Fibroblast of pulmonary artery (primary cell): ENCODE results near the gene NTNG1.

Source experiments
- DNase-seq: peaks from one replicate; pipeline ENCODE4 v3.0.0-alpha.2; 2010; ENCODE audit warnings: low read depth
- H3K4me3 ChIP-seq: replicated peaks from 2 replicates; pipeline ENCODE4 v1.5.1; 2011; ENCODE audit warnings: low read depth, mild to moderate bottlenecking, control low read depth, low read length, moderate library complexity
- CTCF ChIP-seq: IDR thresholded peaks from 2 replicates; pipeline ENCODE4 v1.5.1; 2011; ENCODE audit warnings: mild to moderate bottlenecking, control low read depth, low read length, inconsistent platforms; ENCODE audit errors: missing control alignments

Gene NTNG1

DNA sequence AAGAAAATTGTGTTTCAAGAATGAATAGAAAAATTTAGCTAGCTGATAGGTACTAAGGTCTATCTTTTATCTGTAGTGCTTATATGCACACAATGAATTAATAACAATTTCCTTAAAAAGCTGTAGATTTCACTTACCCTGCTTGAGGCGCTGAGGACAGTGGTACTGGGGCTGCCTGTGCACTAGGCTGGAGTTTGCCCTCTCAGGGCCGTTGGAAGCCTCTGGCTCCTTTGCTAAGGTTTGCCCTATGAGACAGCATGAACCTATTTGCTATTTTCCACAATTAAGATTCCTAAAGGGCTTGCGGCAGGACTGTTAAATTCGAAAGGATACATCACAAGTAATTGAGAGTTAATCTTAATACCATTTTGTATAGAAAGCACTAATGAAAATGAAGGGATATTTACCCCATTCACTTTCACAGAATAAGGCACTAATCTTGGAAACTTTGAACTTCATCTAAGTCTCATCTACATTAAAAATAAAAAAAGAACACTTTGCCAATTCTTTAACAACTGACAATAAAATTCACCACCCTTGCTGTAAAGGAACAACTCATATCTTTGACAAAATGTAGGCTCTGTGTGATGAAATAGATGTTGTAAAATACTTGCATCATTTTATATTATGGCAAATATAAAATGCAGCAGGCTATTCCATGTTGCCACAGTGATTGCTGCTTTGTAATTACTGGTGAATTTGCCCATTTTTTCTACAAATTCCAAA, 293.0 kb downstream of the NTNG1 start:
- H3K4me3 ChIP-seq: no peak overlapping the region
- no peak for TF ChIP-seq CTCF
- DNase-seq: no peak

GRCh38 chr1:107434361-107434693, 293.5 kb downstream of the NTNG1 start:
- DNase-seq: no peak
- TF ChIP-seq CTCF: no peak
- no peak overlapping the region for H3K4me3 ChIP-seq

DNA sequence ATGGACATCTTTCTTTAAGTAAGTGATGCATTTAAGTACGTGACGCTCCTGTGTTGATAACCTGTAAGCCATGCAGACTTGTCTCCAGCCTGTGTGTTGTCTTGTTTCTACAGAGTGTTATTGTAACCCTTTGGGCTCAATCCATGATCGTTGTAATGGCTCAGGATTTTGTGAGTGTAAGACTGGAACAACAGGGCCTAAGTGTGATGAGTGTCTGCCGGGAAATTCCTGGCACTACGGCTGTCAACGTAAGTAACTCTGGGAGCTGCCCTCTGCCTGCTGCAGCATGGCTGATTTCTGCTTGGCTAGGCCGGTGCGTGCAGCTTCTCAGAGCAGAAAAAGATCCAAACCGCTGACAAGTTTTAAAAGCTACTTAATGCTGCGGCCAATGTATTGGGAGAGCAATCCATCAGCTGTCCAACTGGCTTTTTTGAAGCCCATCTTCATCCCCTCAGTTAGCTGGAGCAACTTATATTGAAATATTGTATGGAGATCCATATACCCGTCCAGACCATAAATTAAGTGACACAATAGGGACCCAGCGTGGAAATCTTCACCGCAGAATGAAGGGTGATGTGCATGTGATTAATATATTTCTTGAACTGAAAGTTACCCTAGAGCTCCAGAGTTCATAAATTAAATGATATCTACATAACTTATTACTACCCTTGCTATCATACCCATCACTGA, 295.9 kb downstream of the NTNG1 start:
- DNase-seq: no peak
- H3K4me3 ChIP-seq: no peak overlapping the region
- TF ChIP-seq CTCF: no peak

DNA sequence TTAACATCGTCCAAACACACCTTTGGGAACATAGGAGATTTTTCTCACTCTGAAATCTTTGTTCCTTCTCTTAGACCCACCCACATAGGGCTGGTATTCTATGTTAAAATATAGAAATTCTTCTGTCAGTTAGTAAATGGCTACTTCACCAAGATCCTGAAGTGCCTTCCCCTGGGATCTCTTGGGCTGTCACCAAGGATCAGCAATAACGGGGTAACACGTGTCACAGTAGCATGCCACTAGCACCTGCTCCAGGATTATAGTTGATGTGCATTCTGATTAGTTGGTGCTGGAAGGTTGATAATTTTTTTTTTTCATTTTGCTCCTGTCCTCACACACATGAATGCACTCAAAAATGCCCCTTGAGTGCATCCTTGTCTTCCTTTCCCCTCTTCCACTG, 298.7 kb downstream of the NTNG1 start:
- no peak for TF ChIP-seq CTCF
- DNase-seq: no peak
- H3K4me3 ChIP-seq: no peak overlapping the region

DNA sequence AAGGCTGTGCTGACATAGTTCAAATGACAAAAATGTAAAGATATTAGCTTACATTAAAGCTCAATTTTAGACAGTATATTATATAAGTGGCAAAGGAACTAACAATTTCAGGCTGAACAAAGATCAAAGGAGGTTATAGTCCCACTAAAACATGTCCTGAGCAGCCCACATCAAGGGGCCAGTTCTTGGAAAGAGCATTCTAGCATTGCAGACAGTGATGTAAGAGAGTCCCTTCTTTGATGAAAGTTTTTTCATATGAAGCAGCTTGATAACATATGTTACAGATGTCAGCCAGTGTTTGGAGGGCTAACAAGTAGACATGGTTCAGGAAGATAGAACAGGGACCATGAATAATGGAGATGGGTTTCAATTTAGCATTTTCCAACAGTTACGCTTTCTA, 301.7 kb downstream of the NTNG1 start:
- no peak for DNase-seq
- H3K4me3 ChIP-seq: no peak overlapping the region
- no peak for TF ChIP-seq CTCF

- TF ChIP-seq CTCF: no peak
- DNase-seq: no peak
Measured at GRCh38 chr1:107443027-107443426, 302.2 kb downstream of the NTNG1 start.

DNA sequence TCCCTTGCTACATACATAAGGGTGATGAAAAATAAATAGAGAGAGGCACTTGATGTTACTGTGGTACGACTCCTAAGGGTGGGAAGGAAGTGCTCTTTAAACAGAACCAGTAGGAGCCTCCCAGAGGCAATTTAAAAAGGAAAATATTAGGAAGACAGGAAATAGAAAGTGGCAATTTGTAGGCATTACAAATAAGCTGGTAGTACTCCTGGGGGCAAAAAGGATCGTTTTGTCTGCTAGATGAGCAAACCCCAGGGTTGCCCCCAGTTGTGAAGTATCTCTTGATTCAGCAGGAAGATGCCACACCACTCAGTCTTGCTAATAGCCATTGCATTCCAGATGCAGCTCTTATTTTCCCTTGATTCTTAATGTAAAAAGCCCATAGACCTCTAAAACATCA, 303.0 kb downstream of the NTNG1 start:
- TF ChIP-seq CTCF: no peak
- DNase-seq: no peak
- no peak overlapping the region for H3K4me3 ChIP-seq

More at GRCh38 chr1:107443027-107443426, 302.2 kb downstream of the NTNG1 start:
- no peak overlapping the region for H3K4me3 ChIP-seq
